A549 (cell line): ENCODE results near the gene KNCN.

ENCODE experiments used
- BCL3 ChIP-seq: fragments of >200 bp; sonication (Bioruptor Twin); formaldehyde crosslinking; IDR thresholded peaks from 3 replicates; pipeline ENCODE4 v1.6.1; 2016
- MAX ChIP-seq: IDR thresholded peaks from 2 replicates; pipeline ENCODE4 v1.6.1; 2012
- PHF8 ChIP-seq: fragments of 200-600 bp; sonication (generic); IDR thresholded peaks from 2 replicates; pipeline ENCODE4 v1.6.1; 2016; ENCODE audit warnings: low read depth, mild to moderate bottlenecking, antibody characterized with exemption, moderate library complexity, borderline replicate concordance
- POLR2A ChIP-seq: IDR thresholded peaks from 2 replicates; pipeline ENCODE4 v1.6.1; 2012; ENCODE audit warnings: mild to moderate bottlenecking, low read length
- TF ChIP-seq, protein P1 (sequence below): fragments of >200 bp; sonication (Bioruptor Twin); formaldehyde crosslinking; IDR thresholded peaks from 3 replicates; pipeline ENCODE4 v1.5.1; 2016

GRCh38 chr1:46522184-46522968 lies 29.1 kb downstream of the KNCN start:
- no peak for TF ChIP-seq PHF8
- TF ChIP-seq POLR2A = no peak
- no peak for TF ChIP-seq BCL3
- TF ChIP-seq MAX = no peak
- TF ChIP-seq, protein P1, sequence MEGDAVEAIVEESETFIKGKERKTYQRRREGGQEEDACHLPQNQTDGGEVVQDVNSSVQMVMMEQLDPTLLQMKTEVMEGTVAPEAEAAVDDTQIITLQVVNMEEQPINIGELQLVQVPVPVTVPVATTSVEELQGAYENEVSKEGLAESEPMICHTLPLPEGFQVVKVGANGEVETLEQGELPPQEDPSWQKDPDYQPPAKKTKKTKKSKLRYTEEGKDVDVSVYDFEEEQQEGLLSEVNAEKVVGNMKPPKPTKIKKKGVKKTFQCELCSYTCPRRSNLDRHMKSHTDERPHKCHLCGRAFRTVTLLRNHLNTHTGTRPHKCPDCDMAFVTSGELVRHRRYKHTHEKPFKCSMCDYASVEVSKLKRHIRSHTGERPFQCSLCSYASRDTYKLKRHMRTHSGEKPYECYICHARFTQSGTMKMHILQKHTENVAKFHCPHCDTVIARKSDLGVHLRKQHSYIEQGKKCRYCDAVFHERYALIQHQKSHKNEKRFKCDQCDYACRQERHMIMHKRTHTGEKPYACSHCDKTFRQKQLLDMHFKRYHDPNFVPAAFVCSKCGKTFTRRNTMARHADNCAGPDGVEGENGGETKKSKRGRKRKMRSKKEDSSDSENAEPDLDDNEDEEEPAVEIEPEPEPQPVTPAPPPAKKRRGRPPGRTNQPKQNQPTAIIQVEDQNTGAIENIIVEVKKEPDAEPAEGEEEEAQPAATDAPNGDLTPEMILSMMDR = no peak
